Keratinocyte (primary cell): Measurements from ENCODE around the gene COIL. TPM values are rescaled to one million over a fixed set of nuclear protein-coding genes. Genes with fewer than 3 reads are reported as not detected.

Source experiments
- DNase-seq: peaks from one replicate; pipeline ENCODE4 v3.0.0-alpha.2; 2011; ENCODE audit warnings: low read depth, missing footprints, low spot score
- FAIRE-seq: peaks from 2 replicates; lab custom pipeline; 2011; peaks lifted over from hg19 to GRCh38; lab: Jason Lieb, UNC
- H2AFZ ChIP-seq: 2 replicates; pipeline ENCODE4 v1.6.0; 2012; ENCODE audit warnings: low read length, control low read depth, inconsistent platforms; ENCODE audit not compliant: control insufficient read depth
- H3K27ac ChIP-seq: 2 replicates; pipeline ENCODE4 v1.5.1; 2011; ENCODE audit warnings: low read length; ENCODE audit not compliant: control insufficient read depth, insufficient read depth
- H3K27me3 ChIP-seq: 3 replicates; pipeline ENCODE4 v1.6.0; 2011; ENCODE audit warnings: low read length; ENCODE audit not compliant: control insufficient read depth, insufficient read depth; ENCODE audit errors: extremely low read depth
- H3K36me3 ChIP-seq, 2 experiments: 2 replicates in 1 of 2; 3 replicates in 1 of 2; pipeline ENCODE4 v1.5.1; 2011; ENCODE audit warnings: low read length in 2 of 2, mild to moderate bottlenecking in 1 of 2; ENCODE audit not compliant: control insufficient read depth in 2 of 2, insufficient read depth in 2 of 2; ENCODE audit errors: extremely low read depth in 1 of 2
- H3K4me1 ChIP-seq: 3 replicates; pipeline ENCODE4 v1.5.1; 2011; ENCODE audit warnings: low read length; ENCODE audit not compliant: control insufficient read depth, insufficient read depth; ENCODE audit errors: extremely low read depth
- H3K4me2 ChIP-seq: 3 replicates; pipeline ENCODE4 v1.6.0; 2011; ENCODE audit warnings: low read depth, low read length; ENCODE audit not compliant: control insufficient read depth, insufficient read depth; ENCODE audit errors: extremely low read depth
- H3K4me3 ChIP-seq, 3 experiments: fragments of 200-600 bp in 1 of 3; sonication (generic) in 1 of 3; 2 replicates in 2 of 3; 3 replicates in 1 of 3; pipeline ENCODE4 v1.5.1; 2011 to 2016; ENCODE audit warnings: low read length in 3 of 3, mild to moderate bottlenecking in 3 of 3, control low read depth in 2 of 3, inconsistent platforms in 1 of 3, low read depth in 1 of 3, mixed read lengths in 1 of 3, mixed run types in 1 of 3, moderate library complexity in 1 of 3; ENCODE audit not compliant: control insufficient read depth in 2 of 3, insufficient read depth in 2 of 3; ENCODE audit errors: extremely low read depth in 1 of 3
- H3K79me2 ChIP-seq: 2 replicates; pipeline ENCODE4 v1.6.0; 2012; ENCODE audit warnings: low read length; ENCODE audit not compliant: control insufficient read depth, insufficient read depth
- H3K9ac ChIP-seq: 3 replicates; pipeline ENCODE4 v1.6.0; 2011; ENCODE audit warnings: low read length; ENCODE audit not compliant: control insufficient read depth, insufficient read depth; ENCODE audit errors: extremely low read depth
- H3K9me1 ChIP-seq: 3 replicates; pipeline ENCODE4 v1.6.0; 2011; ENCODE audit warnings: low read length; ENCODE audit not compliant: control insufficient read depth, insufficient read depth; ENCODE audit errors: extremely low read depth
- H3K9me3 ChIP-seq: 2 replicates; pipeline ENCODE4 v1.5.1; 2012; ENCODE audit warnings: low read depth, low read length; ENCODE audit not compliant: control insufficient read depth
- H4K20me1 ChIP-seq: 3 replicates; pipeline ENCODE4 v1.6.0; 2011; ENCODE audit warnings: low read length; ENCODE audit not compliant: control insufficient read depth, insufficient read depth; ENCODE audit errors: extremely low read depth
- EZH2 ChIP-seq: IDR thresholded peaks from one replicate; pipeline ENCODE4 v1.6.1; 2012; ENCODE audit warnings: inconsistent platforms, mild to moderate bottlenecking, low read length, moderate library complexity
- dilution Hi-C: fragments of 300-500 bp; cut with MboI; formaldehyde crosslinking; loops from one replicate; pipeline ENCODE4 v1.7.0; 2020; ENCODE audit warnings: low sequenced_read_pairs; ENCODE audit not compliant: extremely low pct_ligation_motif_present
- polyA minus RNA-seq, 3 experiments: library from RNA; depleted of rRNA, polyadenylated mRNA; stranded (reverse); fragments of >200 nt; gene quantifications; 1 replicate in 1 of 3; 2 replicates in 1 of 3; 3 replicates in 1 of 3; pipeline ENCODE4 v1.2.3, GENCODE V29; 2011
- polyA plus RNA-seq, 5 experiments: library from polyadenylated mRNA; depleted of rRNA in 3 of 5; stranded (reverse) in 3 of 5; stranded (forward) in 1 of 5; unstranded in 1 of 5; fragments of >200 nt; gene quantifications; 1 replicate in 1 of 5; 2 replicates in 3 of 5; 3 replicates in 1 of 5; pipeline versions ENCODE4 v1.2.1 to v1.2.3, GENCODE V29; 2011 to 2012; ENCODE audit warnings: missing spikeins in 2 of 5, low read depth in 1 of 5, low replicate concordance in 1 of 5
- TF ChIP-seq, protein P1 (sequence below), 3 experiments: IDR thresholded peaks in 1 of 3; conservative IDR thresholded peaks in 1 of 3; optimal IDR thresholded peaks in 1 of 3; 2 replicates in 2 of 3; 3 replicates in 1 of 3; pipeline versions ENCODE3 to v1.5.1; 2011; ENCODE audit warnings: low read length in 3 of 3, mild to moderate bottlenecking in 3 of 3, moderate library complexity in 2 of 3, control low read depth in 1 of 3, inconsistent platforms in 1 of 3; ENCODE audit not compliant: insufficient read depth in 2 of 3; ENCODE audit errors: extremely low read depth in 1 of 3

COIL gene
- 7.2 to 11.6 TPM (median 8.3 TPM) in 3 replicates for polyA plus RNA-seq
- 23.9 TPM for polyA plus RNA-seq (2011; ENCODE audit: low read depth)
- polyA plus RNA-seq (2011; cell fraction: cytosol; rRNA removed): 4.6 and 7.5 TPM in 2 replicates
- 8.7 and 13.9 TPM in 2 replicates for polyA plus RNA-seq (2011; cell fraction: nucleus; rRNA removed)
- polyA plus RNA-seq (2012; ENCODE audit: low replicate concordance): 12.0 and 13.5 TPM in 2 replicates
- polyA minus RNA-seq: 1.7 to 3.9 TPM (median 3.0 TPM) in 3 replicates
- polyA minus RNA-seq (2011; cell fraction: cytosol; rRNA and poly(A)+ RNA removed): 2.3 TPM
- polyA minus RNA-seq (2011; cell fraction: nucleus; rRNA and poly(A)+ RNA removed): 3.3 and 4.3 TPM in 2 replicates

DNA sequence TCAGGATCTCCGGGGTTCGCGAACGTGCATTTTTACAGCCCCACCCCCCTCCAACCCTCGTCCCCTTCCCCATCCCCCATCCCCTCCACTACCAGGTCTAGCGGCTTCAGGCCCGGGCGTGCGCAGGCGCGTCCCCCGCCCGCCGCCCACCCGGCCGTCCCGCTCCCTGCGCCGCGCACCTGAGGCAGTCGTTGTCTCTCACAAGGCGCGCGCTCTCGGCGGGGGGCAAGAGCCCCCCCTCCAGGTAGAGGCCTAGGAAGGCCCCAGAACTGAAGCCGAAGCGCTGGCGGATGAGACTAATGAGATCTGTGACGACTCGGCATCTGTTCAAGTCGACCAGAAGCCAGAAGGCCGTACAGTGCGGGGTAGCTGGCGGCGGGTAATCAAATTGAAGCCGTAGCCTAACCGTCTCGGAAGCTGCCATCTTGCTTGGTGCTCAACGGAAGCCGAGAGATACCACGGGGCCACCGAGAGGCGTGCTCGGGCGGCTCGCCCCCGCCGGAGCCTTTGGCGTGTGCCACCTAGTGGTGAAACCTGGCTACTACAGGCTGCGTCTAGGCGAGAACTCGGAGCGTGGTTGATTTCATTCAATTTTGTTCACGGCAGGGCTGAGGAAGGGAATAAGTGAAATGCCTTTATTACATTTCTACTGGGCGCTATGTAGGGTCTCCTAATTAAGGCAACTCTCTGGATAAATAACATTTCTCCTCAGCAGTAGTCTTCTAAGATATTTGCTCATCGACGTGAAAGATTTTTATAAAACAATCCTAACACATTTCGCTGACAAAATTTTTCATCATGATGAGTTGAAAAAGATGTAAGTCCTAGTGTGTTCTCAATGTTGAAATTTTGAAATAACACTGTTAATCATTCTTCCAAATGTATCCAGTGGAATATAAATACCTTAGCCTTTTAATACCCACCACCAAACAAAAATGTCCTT lies at the start of gene COIL:
TSS of gene COIL (minus strand) at position 455 of the 943 bp plus-strand sequence. CDS start at position 424, 31 bp downstream.
- Histone ChIP-seq H3K9ac (peak within 1 kb of the TSS; percentile 96), H4K20me1 (no peaks in the 10 kb centered on the region), H3K9me1 (no peaks in the 10 kb centered on the region), H2AFZ (peak within 1 kb of the TSS; percentile 97), H3K27ac (peak within 1 kb of the TSS; percentile 95), H3K9me3 (no peaks in the 10 kb centered on the region), H3K36me3 (no peaks in the 10 kb centered on the region), H3K4me3 (peak within 1 kb of the TSS; percentile 55 to 96 (median 82)), H3K79me2 (peaks cover 31% of the 10 kb centered on the region), H3K4me1 (peaks cover 11% of the 10 kb centered on the region), H3K4me2 (peak within 1 kb of the TSS; percentile 75), H3K27me3 (no peaks in the 10 kb centered on the region)
- FAIRE-seq (no peak), DNase-seq (no peak)
- TF ChIP-seq, protein P1, sequence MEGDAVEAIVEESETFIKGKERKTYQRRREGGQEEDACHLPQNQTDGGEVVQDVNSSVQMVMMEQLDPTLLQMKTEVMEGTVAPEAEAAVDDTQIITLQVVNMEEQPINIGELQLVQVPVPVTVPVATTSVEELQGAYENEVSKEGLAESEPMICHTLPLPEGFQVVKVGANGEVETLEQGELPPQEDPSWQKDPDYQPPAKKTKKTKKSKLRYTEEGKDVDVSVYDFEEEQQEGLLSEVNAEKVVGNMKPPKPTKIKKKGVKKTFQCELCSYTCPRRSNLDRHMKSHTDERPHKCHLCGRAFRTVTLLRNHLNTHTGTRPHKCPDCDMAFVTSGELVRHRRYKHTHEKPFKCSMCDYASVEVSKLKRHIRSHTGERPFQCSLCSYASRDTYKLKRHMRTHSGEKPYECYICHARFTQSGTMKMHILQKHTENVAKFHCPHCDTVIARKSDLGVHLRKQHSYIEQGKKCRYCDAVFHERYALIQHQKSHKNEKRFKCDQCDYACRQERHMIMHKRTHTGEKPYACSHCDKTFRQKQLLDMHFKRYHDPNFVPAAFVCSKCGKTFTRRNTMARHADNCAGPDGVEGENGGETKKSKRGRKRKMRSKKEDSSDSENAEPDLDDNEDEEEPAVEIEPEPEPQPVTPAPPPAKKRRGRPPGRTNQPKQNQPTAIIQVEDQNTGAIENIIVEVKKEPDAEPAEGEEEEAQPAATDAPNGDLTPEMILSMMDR (optimal IDR thresholded peaks at IDR 0.05 in 1 of 3, IDR thresholded peaks at IDR 0.05 in 1 of 3, conservative IDR thresholded peaks at IDR 0.05 in 1 of 3; ENCODE audit: extremely low read depth in 1 of 3, insufficient read depth in 2 of 3, low read length in 3 of 3): peak; percentile 95 to 99 (median 98)
- TF ChIP-seq EZH2: no peak
- dilution Hi-C loops: no loop called here

- no peaks in the 10 kb centered on the region for H3K79me2 ChIP-seq
- H3K36me3 ChIP-seq: no peaks in the 10 kb centered on the region
- no peaks in the 10 kb centered on the region for H4K20me1 ChIP-seq
- no peaks in the 10 kb centered on the region for H3K9me1 ChIP-seq
- no peak for FAIRE-seq
- dilution Hi-C loops: no loop called here
- no peaks in the 10 kb centered on the region for H3K9me3 ChIP-seq
- H3K27me3 ChIP-seq: no peaks in the 10 kb centered on the region
- no peak overlapping the region for H3K4me3 ChIP-seq
- DNase-seq: no peak
- H3K9ac ChIP-seq: no peak overlapping the region
- TF ChIP-seq, protein P1 (optimal IDR thresholded peaks at IDR 0.05 in 1 of 3, IDR thresholded peaks at IDR 0.05 in 1 of 3, conservative IDR thresholded peaks at IDR 0.05 in 1 of 3; ENCODE audit: extremely low read depth in 1 of 3, insufficient read depth in 2 of 3, low read length in 3 of 3): no peak
- TF ChIP-seq EZH2: no peak
- H2AFZ ChIP-seq: peak overlapping the region; percentile 60
- H3K27ac ChIP-seq: no peak overlapping the region
- H3K4me1 ChIP-seq: no peaks in the 10 kb centered on the region
- peak overlapping the region; percentile 64 for H3K4me2 ChIP-seq
Measured at GRCh38 chr17:57010487-57010886, 49.6 kb upstream of the COIL start.
